SK-N-SH treated with all-trans-retinoic acid at 6 μM for 48 hours (cell line): Measurements from ENCODE around the gene DPM2.

Experiments used
- ATAC-seq: fragments of 200-7000 bp; cut with Tn5 transposase; 3 replicates; pipeline ENCODE4 v1.9.1; 2020; ENCODE audit warnings: mild to moderate bottlenecking, moderate library complexity
- ARNTL ChIP-seq: fragments of 450-650 bp; formaldehyde crosslinking; IDR thresholded peaks from 2 replicates; pipeline ENCODE4 v1.5.0; 2020; ENCODE audit warnings: low read depth, mild to moderate bottlenecking, moderate library complexity, borderline replicate concordance
- BACH2 ChIP-seq: fragments of 250-450 bp; sonication (Bioruptor Pico); IDR thresholded peaks from 2 replicates; pipeline ENCODE4 v1.9.0; 2021; ENCODE audit warnings: mild to moderate bottlenecking, borderline replicate concordance
- CREB5 ChIP-seq: fragments of 250-450 bp; sonication (Bioruptor Pico); IDR thresholded peaks from 2 replicates; pipeline ENCODE4 v1.5.1; 2020; ENCODE audit warnings: low read depth, mild to moderate bottlenecking, moderate library complexity
- CSDC2 ChIP-seq: fragments of 250-450 bp; sonication (Bioruptor Pico); IDR thresholded peaks from 2 replicates; pipeline ENCODE4 v1.5.0; 2020; ENCODE audit warnings: mild to moderate bottlenecking, moderate library complexity
- CSRNP3 ChIP-seq: fragments of 250-450 bp; sonication (Bioruptor Pico); IDR thresholded peaks from 2 replicates; pipeline ENCODE4 v1.5.1; 2021; ENCODE audit warnings: mild to moderate bottlenecking, moderate library complexity
- ESRRG ChIP-seq: fragments of 250-450 bp; sonication (Bioruptor Pico); IDR thresholded peaks from 2 replicates; pipeline ENCODE4 v1.6.1; 2021; ENCODE audit warnings: mild to moderate bottlenecking
- GLIS3 ChIP-seq: fragments of 250-450 bp; sonication (Bioruptor Pico); IDR thresholded peaks from 2 replicates; pipeline ENCODE4 v1.5.0; 2020; ENCODE audit warnings: mild to moderate bottlenecking, moderate library complexity
- ISL1 ChIP-seq: fragments of 250-450 bp; sonication (Bioruptor Pico); IDR thresholded peaks from 2 replicates; pipeline ENCODE4 v2.1.2; 2022; ENCODE audit warnings: mild to moderate bottlenecking, moderate library complexity
- OSR1 ChIP-seq: fragments of 250-450 bp; sonication (Bioruptor Pico); IDR thresholded peaks from 2 replicates; pipeline ENCODE4 v1.8.0; 2022; ENCODE audit warnings: moderate library complexity, mild to moderate bottlenecking, inconsistent platforms
- PATZ1 ChIP-seq: fragments of 250-450 bp; sonication (Bioruptor Pico); IDR thresholded peaks from 2 replicates; pipeline ENCODE4 v1.8.0; 2020; ENCODE audit warnings: mild to moderate bottlenecking, moderate library complexity, borderline replicate concordance
- PPARA ChIP-seq: fragments of 250-450 bp; sonication (Bioruptor Pico); IDR thresholded peaks from 2 replicates; pipeline ENCODE4 v1.5.0; 2020; ENCODE audit warnings: mild to moderate bottlenecking, borderline replicate concordance
- RARB ChIP-seq: fragments of 250-450 bp; sonication (Bioruptor Pico); IDR thresholded peaks from 2 replicates; pipeline ENCODE4 v1.8.0; 2021; ENCODE audit warnings: mild to moderate bottlenecking, moderate library complexity
- SNAI2 ChIP-seq: fragments of 250-450 bp; sonication (Bioruptor Pico); IDR thresholded peaks from 2 replicates; pipeline ENCODE4 v1.5.0; 2020; ENCODE audit warnings: mild to moderate bottlenecking, moderate library complexity
- TCF4 ChIP-seq: fragments of 250-450 bp; sonication (Bioruptor Pico); IDR thresholded peaks from 2 replicates; pipeline ENCODE4 v1.8.0; 2021; ENCODE audit warnings: mild to moderate bottlenecking, moderate library complexity, borderline replicate concordance
- TOX ChIP-seq: fragments of 250-450 bp; sonication (Bioruptor Pico); IDR thresholded peaks from 2 replicates; pipeline ENCODE4 v1.8.0; 2021; ENCODE audit warnings: mild to moderate bottlenecking, moderate library complexity, borderline replicate concordance
- ZC3H10 ChIP-seq: fragments of 250-450 bp; sonication (Bioruptor Pico); IDR thresholded peaks from 2 replicates; pipeline ENCODE4 v1.5.1; 2021; ENCODE audit warnings: mild to moderate bottlenecking, moderate library complexity
- ZFP30 ChIP-seq: fragments of 450-650 bp; formaldehyde crosslinking; IDR thresholded peaks from 2 replicates; pipeline ENCODE4 v1.5.0; 2022; ENCODE audit warnings: mild to moderate bottlenecking, moderate library complexity
- ZNF70 ChIP-seq: fragments of 450-650 bp; formaldehyde crosslinking; IDR thresholded peaks from 2 replicates; pipeline ENCODE4 v1.5.0; 2020; ENCODE audit warnings: mild to moderate bottlenecking, moderate library complexity
- ZNF8 ChIP-seq: fragments of 450-650 bp; formaldehyde crosslinking; IDR thresholded peaks from 2 replicates; pipeline ENCODE4 v1.5.0; 2020; ENCODE audit warnings: mild to moderate bottlenecking, moderate library complexity

Gene DPM2

GRCh38 chr9:127895811-127896210 is 41.8 kb downstream of the DPM2 start:
- no peak for TF ChIP-seq OSR1 (CRISPR knock-in tag)
- no peak for TF ChIP-seq ESRRG (CRISPR knock-in tag)
- TF ChIP-seq ZFP30 (CRISPR knock-in tag) = no peak
- TF ChIP-seq PATZ1 (CRISPR knock-in tag) = no peak
- TF ChIP-seq ZC3H10 (CRISPR knock-in tag) = no peak
- no peak for TF ChIP-seq SNAI2
- TF ChIP-seq CSRNP3 (CRISPR knock-in tag) = no peak
- no peak for TF ChIP-seq ISL1 (CRISPR knock-in tag)
- TF ChIP-seq CSDC2 (CRISPR knock-in tag) = no peak
- ATAC-seq = no peak

GRCh38 chr9:127893392-127893791 is 44.3 kb downstream of the DPM2 start:
- ATAC-seq = no peak
- TF ChIP-seq CREB5 = no peak
- TF ChIP-seq SNAI2 = no peak
- no peak for TF ChIP-seq CSRNP3 (CRISPR knock-in tag)
- no peak for TF ChIP-seq ZNF8
- no peak for TF ChIP-seq RARB (CRISPR knock-in tag)
- TF ChIP-seq TOX (CRISPR knock-in tag) = no peak
- no peak for TF ChIP-seq CSDC2 (CRISPR knock-in tag)
- no peak for TF ChIP-seq BACH2 (CRISPR knock-in tag)
- no peak for TF ChIP-seq TCF4 (CRISPR knock-in tag)
- no peak for TF ChIP-seq ZC3H10 (CRISPR knock-in tag)
- TF ChIP-seq ZNF70 (CRISPR knock-in tag) = no peak
- TF ChIP-seq PPARA (CRISPR knock-in tag) = no peak
- TF ChIP-seq ARNTL (CRISPR knock-in tag) = no peak
- no peak for TF ChIP-seq PATZ1 (CRISPR knock-in tag)

- no peak for TF ChIP-seq RARB (CRISPR knock-in tag)
- no peak for TF ChIP-seq GLIS3 (CRISPR knock-in tag)
- no peak for TF ChIP-seq CREB5
- no peak for TF ChIP-seq ARNTL (CRISPR knock-in tag)
- no peak for TF ChIP-seq CSDC2 (CRISPR knock-in tag)
- TF ChIP-seq ZC3H10 (CRISPR knock-in tag) = no peak
- no peak for TF ChIP-seq CSRNP3 (CRISPR knock-in tag)
- TF ChIP-seq ZNF70 (CRISPR knock-in tag) = no peak
Measured at GRCh38 chr9:127892831-127893230, 44.8 kb downstream of the DPM2 start.

More at GRCh38 chr9:127892831-127893230, 44.8 kb downstream of the DPM2 start:
- no peak for ATAC-seq
